ENCODE measurements around the gene SEC11C.
"Not testable (repeated sequence)": the region's sequence is repeated elsewhere in the genome, so short reads cannot be mapped to it uniquely, and the experiment has no call there.

The SEC11C gene

GRCh38 chr18:59139615-59140301, at the start of gene SEC11C:
Gene SEC11C (plus strand): TSS chr18:59139884. CDS start chr18:59139949, 65 bp downstream.
- DNase-seq (ENCODE audit: low spot score): peak; percentile 98

- no peak for DNase-seq (ENCODE audit: low spot score)
These were observed 48.6 kb upstream of the SEC11C start for GRCh38 chr18:59090966-59091603.

GRCh38 chr18:59093668-59094067, 46.0 kb upstream of the SEC11C start:
- no peak for DNase-seq (ENCODE audit: low spot score)

DNA sequence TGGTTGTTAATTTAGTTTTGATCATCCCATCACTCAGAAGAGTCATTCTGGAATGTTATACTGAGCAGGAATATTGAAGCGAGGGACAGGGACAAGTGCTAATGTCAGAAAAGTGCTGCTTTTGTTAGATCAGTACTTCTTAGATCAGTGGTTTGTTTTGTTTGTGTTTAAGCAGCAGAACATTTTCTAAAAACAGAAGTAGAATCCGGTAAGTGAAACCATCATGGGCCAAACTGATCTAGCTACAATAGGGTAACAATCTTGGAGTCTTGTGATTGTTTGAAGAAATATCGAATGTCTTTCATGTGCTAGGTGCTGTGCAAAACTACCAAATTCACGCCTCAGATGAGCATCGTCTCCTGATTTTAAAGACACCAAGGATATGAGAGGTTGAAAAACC, 45.1 kb upstream of the SEC11C start:
- DNase-seq (ENCODE audit: low spot score): no peak

DNA sequence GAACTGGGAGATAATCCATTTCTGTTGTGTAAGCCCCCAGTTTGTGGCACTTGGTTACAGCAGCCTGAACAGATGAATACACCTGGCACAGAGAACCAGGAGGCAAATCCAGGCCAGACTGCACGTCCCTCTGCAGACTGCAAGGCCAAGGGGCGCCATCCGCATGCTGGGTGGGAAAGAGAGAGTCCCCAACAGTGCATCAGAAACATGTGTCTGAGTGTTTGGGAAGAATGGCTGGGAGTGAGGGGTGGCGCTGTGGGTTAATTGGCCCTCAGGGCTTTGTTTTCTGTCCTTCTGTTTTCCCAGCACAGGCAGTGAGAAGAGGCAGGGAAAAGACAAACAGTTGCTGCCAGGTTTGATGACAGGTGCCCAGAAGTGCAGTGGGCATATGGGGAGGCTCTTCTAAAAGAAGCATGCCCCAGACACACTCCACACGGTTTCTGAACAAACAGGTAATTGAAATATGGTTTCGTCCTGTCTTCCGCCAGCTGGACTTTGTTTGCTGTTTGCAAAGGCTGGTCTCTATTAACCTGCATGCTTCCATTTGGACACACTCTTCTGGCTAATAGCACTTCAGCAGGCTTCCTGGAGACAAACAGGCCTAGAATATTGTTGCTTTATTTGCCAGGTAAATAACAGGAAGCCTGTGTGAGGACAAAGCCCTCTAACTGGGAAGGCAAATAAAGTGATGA, 43.4 kb upstream of the SEC11C start:
- DNase-seq (ENCODE audit: low spot score): no peak

- DNase-seq (ENCODE audit: low spot score): no peak
These were observed 37.8 kb upstream of the SEC11C start for GRCh38 chr18:59101830-59102414.

- DNase-seq (ENCODE audit: low spot score): no peak
These were observed 30.3 kb upstream of the SEC11C start for GRCh38 chr18:59109375-59109774.

DNA sequence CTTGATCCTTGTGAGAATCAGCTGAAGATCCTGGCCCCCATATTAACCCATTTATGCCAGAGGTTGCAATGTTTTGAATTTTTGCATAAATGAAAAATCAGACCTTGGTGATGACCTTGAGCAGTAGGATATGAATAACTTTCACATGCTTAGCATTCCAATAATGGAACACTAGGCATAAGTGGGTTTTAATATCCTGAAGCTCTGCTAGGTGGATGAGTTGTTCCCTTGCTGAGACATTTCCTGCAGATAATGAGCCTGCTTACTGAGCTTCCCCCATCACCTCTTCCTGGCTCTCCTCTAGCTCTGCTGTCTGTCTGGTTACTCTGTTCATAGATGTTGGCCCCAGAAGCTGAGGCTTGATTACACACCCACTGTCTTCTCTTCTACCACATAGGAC, 25.5 kb upstream of the SEC11C start:
- DNase-seq (ENCODE audit: low spot score): no peak

- peak; percentile 28 for DNase-seq (ENCODE audit: low spot score)
These were observed 15.9 kb upstream of the SEC11C start for GRCh38 chr18:59123588-59124369.

DNA sequence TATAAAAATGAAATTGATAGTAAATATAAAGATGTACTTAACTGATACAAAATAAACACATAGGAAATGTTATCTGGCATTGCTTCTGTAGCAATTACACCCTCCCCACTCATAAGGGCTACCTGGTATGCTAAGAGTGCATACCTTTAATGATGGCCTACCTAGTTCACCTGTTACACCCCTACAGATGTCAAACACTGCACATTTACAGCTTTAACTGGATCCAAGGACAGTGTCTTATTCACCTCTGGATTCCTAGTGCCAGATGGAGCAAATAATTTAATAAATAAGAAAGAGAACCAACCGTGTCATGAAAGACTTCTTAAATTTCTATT, 15.3 kb upstream of the SEC11C start:
- DNase-seq (ENCODE audit: low spot score): no peak

GRCh38 chr18:59127047-59127446, 12.6 kb upstream of the SEC11C start:
- DNase-seq (ENCODE audit: low spot score): no peak

DNA sequence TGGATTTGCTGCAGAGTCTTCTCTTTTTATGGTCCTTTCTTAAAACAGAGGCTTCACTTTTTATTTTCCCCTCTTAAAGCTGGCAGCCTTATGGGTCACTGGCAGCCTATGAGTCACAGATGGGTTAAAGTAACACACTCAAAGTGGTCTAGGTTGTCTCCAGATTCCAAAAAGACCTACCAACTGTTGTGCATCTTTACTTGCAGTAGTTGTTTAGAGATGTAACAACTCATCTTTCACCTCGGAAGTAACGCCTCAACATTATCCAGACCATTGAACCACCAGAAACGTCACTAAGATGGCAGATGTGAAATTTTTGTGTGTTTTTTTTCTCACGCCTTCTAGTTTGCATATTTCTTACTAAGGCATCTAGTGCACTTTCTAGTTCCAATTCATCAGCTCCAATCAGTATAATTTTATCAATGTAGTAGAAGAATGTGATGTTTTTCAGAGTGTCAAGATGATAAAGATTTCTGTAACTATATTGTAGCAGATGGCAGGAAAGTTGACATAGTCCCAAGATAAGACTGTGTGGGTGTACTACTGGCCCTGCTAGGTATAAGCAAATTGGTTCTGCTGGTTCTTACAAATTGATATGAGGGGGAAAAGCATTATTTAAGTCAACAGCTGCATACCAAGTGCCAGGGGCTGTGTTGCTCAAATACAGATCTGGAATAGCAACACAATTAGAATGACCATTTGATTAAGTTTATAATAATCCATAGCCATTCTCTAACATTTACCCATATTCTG, 9.6 kb upstream of the SEC11C start:
- no peak for DNase-seq (ENCODE audit: low spot score)

DNA sequence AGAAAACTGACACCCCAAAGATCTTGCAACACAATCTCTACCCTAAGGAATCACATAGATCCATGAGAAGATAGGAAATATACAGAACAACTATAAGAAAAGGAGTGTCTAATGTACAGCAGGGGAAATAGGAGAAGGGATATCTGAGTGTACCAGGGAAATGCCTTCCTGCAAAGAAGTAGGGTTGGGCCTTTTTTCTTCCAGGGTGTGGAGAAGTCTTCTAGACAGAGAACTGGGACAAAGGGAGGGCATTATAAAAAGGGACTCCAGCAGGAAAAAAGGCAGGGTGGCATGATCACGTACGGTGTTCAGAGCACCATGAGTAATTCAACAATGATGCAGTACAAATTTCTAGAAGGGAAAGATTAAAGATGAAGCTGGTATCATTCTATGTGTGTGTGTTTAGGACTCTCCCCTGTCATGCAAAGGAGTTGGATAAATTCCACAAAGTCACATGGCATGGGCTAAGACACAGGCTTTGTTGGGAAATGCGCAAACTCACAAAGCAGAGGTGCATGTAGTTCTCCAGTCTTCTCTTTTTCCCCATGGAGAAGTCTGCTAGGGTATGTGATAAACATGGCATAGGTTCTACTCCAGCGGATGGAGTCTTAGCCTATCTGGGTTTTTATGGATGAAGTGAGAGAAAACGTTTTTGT, 6.7 kb upstream of the SEC11C start:
- DNase-seq (ENCODE audit: low spot score): no peak

DNA sequence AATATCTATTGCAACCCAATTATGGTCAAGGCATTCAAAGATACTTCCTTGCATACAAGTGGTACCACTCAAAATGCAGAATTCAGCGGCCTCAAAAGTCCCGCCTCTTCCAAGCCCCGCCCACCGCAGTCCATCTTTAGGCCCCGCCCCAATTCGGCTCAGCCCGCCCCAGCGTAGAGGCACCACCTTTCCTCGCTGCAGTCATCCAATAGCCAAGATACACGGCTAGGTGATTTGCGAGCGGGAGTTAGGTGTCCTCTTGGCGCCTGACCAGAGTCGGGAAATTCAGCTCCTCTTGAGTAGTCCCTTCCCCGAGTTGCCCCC, 431 bp upstream of the SEC11C start:
- peak; percentile 87 for DNase-seq (ENCODE audit: low spot score)

DNA sequence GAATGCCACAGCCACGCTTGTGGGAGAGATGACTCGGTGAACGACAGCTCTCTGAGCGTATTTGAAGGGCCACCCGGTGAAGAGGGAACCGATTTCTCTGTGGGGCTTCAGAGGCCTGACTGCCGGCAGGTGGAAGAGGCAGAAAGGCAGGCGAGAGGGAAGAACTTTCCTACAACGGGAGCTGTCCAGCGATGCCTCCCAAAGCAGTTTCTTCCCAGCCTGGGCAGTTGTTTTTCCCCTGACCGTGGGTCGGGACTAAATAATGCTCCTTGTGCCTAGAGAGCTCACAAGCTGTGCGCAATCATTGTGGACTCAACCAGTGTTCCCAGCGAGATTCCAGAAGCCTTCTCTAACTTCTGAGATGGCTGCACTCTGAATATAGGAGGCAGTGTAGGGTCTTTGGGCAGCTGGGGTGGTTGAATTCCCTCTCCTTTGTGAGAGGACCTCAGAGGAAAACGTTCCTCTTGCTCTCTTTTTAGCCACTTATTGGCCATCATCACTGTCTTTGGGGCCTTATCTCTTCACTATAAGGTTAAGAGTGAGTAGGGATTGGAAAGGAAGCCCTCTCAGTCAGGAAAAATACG, 710 bp downstream of the SEC11C start:
- peak; percentile 28 for DNase-seq (ENCODE audit: low spot score)

DNA sequence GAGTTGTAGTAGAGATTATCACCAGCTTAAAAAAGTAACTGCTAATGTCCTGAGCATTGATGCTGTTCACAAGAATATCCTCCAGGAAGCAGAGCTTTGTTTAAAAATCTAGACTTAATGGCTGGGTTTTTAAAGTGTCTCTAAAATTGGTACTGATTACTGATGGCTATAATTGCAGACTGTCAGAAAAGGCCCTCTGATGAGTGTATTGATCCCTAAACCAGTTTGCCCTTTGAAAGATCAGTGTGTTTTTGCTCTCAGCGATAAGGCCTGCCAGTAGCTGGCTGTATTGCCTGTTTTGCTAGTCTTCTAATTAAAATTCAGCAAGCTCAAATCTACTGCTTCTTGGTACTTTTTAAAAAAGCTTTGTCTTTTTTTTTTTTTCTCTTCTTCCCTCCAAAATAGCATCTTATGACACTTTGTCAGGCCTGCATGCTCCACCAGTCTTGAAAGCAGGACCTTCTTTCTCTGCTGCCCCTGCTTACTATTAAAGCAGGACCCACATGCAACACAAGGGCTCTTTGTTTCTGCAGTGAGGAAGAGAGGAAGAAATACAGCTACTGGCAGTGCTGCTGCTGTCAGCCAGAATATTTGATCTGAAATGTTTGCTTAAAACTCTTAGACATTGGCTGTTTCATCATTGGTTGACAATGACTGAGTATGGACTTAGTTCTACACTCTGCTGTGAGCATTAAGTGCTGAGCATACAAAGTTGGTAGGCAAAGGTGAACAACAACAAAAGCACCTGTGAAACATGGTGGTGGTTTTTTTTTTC, 1.8 kb downstream of the SEC11C start:
- DNase-seq (ENCODE audit: low spot score): peak; percentile 78

DNA sequence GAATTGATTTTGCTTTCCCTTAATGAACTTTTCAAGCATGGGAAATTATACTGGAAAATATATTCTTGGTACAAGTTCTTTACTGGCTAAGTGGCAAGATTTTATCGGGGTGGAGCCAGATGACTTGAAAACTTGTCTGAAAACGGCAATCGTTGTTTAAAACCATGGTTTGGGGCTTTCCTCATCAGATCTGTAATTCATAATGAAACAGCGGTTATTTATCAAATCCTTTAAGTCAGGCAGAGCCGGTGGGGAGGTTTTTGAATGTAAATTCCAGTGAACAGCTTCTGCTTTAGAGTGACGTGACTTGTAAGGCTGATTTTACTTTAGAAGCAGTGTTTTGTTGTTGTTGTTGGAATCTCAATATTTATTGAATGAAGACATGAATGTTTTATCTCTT, 2.6 kb downstream of the SEC11C start:
- DNase-seq (ENCODE audit: low spot score): no peak

GRCh38 chr18:59142800-59143416, 3.2 kb downstream of the SEC11C start:
- DNase-seq (ENCODE audit: low spot score): not testable (repeated sequence)

- no peak for DNase-seq (ENCODE audit: low spot score)
These were observed 3.8 kb downstream of the SEC11C start for GRCh38 chr18:59143441-59143840.

Measured in putamen (tissue), 1 donor.